ENCODE data around the gene BLOC1S6.

BLOC1S6 gene

DNA sequence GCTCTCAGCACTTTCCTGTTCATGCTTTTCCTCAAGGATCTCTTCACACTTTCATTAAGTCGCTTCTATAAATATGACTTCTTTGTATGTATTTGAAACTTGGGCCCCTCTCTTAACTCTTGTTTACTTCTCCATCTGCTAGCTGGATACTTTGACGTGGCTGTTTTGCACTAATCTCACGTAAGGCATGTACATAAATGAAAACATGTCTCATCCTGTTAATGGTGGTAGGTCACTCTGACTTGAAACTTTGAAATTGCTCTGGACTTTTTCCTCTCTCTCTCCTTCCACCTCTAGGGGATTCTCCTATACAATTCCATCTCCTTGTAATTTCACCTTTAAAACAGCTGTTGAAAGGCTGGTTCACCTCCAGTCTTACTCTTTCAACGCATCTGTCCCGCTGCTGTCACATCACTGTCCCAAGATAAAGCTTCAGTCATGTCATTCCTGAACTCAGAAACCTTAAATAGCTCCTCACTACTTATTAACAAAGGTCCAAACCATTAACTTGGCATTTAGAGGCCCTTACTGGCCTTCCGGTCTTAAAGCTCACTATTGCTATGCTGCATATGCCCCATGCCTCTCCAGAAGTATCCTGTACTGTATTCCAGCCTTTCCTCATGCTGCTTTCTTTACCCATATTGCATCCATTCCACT lies 1.2 kb downstream of the BLOC1S6 start:
- DNase-seq: no peak

GRCh38 chr15:45589256-45589655 lies 2.1 kb downstream of the BLOC1S6 start:
- DNase-seq: no peak

DNA sequence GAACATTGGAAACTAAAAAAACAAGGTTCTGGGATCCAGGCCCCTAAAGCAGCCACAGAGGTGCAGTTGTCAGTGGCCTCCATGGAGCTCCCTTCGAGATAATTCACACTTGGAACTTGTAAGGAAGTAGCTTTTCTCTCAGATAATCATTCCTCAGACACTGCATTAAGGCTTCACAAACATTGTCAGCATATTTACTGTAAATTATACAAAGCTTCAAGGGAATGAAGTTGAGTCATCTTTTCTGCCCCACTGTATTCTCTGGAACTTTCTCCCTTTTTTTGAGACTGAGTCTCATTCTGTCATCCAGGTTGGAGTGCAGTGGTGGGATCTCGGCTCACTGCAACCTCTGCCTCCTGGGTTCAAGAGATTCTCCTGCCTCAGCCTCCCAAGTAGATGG lies 7.1 kb downstream of the BLOC1S6 start:
- DNase-seq: no peak

DNA sequence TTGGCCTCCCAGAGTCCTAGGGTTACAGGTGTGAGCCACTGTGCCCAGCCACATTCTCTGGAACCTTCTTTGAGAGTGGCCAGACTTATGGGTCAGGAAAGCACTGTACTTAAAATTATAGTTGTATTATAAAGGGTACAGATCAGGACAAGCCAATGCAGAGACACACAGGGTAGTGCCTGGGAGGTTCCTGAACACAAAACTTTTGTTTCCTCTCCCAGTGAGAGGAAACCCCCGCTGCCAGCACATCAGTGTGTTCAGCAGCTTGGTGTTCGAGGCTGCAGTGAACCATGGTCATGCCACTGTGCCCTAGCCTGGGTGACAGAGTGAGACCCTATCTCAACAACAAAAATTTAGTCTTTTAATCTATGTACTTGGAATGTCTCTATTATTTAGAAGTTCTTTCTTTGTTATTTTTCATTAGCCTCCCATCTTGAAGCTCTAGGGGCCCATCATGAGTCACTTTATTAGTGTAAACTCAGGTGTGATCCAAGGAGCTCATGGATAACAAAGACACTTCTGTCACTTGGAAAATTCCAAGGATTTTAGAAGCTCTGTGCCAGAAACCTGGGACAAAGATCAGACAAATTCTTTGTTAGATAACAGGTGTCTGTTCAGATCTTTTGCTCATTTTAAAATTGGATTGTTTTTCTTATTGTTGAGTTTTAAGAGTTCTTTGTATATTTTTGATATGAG lies 7.8 kb downstream of the BLOC1S6 start:
- no peak for DNase-seq

DNA sequence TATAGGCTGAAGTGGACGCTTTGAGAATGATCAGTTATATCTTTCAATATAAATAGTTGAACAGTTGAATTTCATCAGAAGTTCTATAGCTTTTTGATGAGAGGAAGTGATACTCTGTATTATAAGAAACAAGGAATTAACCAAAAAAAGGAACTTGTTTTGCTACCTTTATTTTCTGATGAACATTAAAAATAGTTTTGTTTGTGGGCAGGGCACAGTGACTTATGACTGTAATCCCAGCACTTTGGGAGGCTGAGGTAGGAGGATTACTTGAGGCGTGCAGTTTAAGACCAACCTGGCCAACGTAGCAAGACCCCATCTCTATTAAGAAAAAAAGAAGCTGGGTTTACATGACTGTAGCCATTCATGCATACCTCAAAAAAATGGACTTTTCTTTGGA lies 16.7 kb downstream of the BLOC1S6 start:
- no peak for DNase-seq

- no peak for DNase-seq
Observed at GRCh38 chr15:45604326-45604725, 17.1 kb downstream of the BLOC1S6 start.

- no peak for DNase-seq
Observed at GRCh38 chr15:45606413-45606812, 19.2 kb downstream of the BLOC1S6 start.

GRCh38 chr15:45606841-45607240 lies 19.7 kb downstream of the BLOC1S6 start:
- DNase-seq: no peak

GRCh38 chr15:45611305-45611704 lies 24.1 kb downstream of the BLOC1S6 start:
- DNase-seq: no peak

GRCh38 chr15:45612790-45613415 lies 25.7 kb downstream of the BLOC1S6 start:
- DNase-seq: no peak

DNA sequence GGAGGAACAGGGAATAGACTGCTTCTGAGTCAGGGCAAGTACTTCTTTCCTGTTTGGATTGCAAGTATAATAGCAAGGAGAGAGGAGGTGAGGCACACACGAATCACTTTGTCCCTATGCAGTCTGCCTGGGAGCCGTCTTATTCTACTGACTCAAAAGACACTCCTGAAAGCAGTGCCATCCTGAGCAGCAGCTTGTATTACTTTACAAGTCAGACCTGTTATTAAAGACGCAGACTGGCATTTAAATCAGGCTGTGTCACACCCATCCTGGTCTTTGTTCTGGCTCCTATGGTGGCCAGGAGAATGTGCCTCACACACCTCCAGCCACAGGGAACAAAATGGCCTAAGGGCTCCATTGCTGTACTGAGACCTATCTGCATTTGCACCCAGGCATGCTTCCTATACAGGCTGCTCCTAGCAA lies 29.7 kb downstream of the BLOC1S6 start:
- DNase-seq: no peak

- no peak for DNase-seq
Observed at GRCh38 chr15:45618813-45619212, 31.6 kb downstream of the BLOC1S6 start.

GRCh38 chr15:45628136-45628535 lies 41.0 kb downstream of the BLOC1S6 start:
- DNase-seq: no peak

GRCh38 chr15:45630917-45631691 lies 43.9 kb downstream of the BLOC1S6 start:
- DNase-seq: no peak

DNA sequence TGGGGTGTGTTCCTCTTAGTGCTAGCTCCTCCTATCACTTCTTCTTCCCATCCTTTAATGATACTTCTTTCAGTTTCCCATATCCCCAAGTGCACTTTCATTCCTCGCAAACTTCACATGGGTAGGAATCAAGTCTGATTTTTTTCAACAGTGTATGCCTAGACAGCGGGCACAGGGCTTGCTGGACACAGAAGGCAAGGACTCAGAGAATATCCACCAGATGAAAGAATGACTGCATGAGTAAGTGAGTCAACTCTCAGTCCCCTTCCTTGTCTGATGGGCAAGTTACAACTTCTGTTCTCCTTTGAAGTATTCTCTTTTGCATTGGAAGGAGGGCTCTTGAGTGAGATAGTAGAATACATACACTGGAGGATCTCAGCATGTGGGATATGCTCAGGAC lies 44.6 kb downstream of the BLOC1S6 start:
- DNase-seq: no peak

DNA sequence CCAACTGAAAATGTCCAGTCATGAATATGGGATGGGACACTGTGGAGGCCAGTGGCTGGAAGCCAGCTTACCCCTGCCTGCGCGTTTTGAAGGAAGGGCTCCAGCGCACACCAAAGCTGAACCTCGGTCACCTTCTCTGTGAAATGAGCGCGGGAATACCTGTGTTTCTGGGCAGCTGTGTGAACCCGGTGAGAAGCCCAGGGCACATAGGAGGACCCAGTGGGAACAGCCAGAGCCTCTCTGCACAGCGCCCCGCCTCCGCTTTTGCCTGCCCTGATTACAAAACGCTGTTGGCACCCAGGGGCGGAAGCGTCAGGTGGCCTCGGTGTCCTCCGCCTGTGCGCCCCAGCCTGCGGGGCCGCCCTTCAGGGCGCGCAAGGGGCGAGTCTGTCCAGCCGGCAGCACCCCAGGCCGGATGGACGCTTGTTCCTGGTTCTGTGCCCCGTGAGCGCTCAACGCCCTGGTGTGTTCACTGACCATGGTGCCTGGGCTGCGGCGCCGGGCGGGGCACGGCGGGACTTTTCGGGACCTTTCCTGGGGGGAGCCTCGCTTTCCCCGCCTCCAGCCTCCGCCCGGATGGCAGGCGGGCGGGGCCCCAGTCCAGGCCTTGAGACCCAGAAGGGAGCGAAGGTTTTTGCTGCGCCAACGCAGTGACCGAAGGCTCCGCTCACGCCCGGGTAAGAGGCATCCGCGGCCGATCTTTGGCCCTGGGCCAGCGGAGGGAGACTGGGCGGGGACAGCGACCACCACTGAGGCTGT lies 47.4 kb downstream of the BLOC1S6 start, which contains the start of gene SQOR:
TSS of gene SQOR (plus strand) at position 598 of the 759 bp plus-strand sequence. CDS start 23,895 bp downstream, outside the sequence.
- DNase-seq: no peak

DNA sequence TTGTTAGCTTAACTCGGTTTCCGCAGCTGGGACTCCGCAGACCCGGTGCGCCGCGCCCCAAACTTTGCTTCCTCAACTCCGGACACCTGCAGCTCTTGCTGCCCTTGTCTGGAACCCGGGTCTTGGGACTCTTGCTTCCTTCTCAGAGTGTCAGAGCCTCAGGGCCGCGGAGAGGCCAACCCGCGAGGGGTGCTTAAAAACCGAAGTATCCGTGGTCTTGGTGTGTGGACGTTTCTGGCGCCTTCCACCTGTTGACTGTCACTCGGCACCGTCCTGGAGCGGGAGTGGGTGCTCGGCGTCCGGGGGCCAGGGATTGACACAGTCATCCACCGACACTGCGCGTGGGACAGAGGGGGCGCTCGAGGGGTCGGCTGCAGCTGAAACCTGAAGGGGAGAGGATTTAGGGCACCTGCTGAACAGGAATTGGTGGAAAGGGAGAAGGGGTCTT lies 48.0 kb downstream of the BLOC1S6 start:
- DNase-seq: no peak

- no peak for DNase-seq
Observed at GRCh38 chr15:45635763-45636292, 48.6 kb downstream of the BLOC1S6 start.

DNA sequence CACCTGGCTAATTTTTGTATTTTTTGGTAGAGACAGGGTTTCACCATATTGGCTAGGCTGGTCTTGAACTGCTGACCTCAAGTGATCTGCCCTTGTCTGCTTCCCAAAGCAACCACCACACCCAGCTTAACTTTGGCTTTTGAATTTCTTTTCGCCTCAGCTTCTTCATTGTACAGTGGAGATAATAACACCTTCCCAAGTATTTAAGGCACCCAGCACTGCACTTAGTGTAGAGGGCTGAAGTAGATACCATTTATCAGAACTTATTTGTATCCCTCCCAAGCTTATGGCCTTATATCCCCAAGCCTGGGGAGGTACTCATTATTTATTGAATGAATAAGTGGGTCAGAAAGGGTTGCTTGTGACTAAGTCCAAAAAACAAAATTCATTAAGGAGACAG lies 50.0 kb downstream of the BLOC1S6 start:
- DNase-seq: no peak

DNA sequence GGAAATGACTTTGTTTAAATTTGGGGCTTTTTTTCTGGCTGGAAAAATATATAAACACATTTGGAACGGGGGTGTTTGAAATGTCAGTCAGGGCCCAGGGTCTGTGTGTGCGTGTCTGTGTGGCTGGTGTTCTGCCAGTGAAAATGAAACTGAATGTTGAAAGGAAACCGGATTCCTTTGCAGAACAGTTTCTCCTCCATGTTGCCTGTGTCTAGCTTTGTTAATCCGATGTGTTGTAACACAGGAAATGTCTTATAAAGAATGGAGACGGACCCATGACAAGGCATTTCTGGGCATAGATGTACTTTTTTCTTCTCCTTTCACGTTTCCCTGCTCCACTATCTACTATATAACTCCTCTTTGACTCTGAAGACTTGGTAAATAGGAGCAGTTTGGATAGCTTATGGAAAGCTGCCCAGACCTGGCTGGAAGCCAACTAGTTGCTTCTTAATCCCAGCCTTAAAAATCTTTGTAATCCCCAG lies 50.4 kb downstream of the BLOC1S6 start:
- DNase-seq: no peak

DNA sequence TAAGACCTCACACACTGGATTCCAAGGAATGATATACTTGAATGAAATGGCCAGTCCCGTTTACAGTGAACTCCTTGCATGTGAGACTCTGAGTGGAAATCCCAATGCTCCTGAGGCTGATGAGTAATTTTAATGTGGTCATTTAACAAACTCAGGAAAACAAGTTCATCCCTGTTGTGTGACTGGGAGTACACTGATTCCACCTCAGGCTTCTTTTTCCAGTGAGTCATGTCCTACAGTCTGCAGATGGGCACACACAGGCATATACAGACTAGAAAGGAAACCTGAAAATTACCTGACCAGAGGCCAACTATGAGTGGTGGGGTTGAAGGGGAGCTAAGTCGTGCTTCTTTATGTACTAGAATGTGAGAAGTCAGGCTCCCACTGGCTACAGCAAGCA lies 53.4 kb downstream of the BLOC1S6 start:
- no peak for DNase-seq

- DNase-seq: no peak
Observed at GRCh38 chr15:45641374-45641781, 54.2 kb downstream of the BLOC1S6 start.

Data from NCI-H1930 (cell line).